Testis (tissue), 2 donors: ENCODE measurements around the gene TMEM272.

ENCODE experiments used
- CTCF ChIP-seq, 3 experiments: fragments of 450-650 bp in 2 of 3; fragments of 200-600 bp in 1 of 3; sonication (generic) in 1 of 3; IDR thresholded peaks; one replicate each; pipeline ENCODE4 v1.5.1; 2016 to 2019; ENCODE audit warnings: antibody characterized with exemption in 3 of 3, mild to moderate bottlenecking in 2 of 3, moderate library complexity in 1 of 3
- POLR2A ChIP-seq: fragments of 450-650 bp; IDR thresholded peaks from one replicate; pipeline ENCODE4 v1.6.1; 2017; ENCODE audit warnings: antibody characterized with exemption, mild to moderate bottlenecking, moderate library complexity

GRCh38 chr13:51826606-51827005, 18.4 kb downstream of the TMEM272 start:
- TF ChIP-seq POLR2A, result no peak
- TF ChIP-seq CTCF (IDR thresholded peaks at IDR 0.05), result no peak
